NCI-H2227 (cell line): ENCODE measurements around the gene HMGCL.
A peak's percentile ranks its signal among the peaks of the same experiment; 100 is the strongest.
"Not testable (repeated sequence)": the region's sequence is repeated elsewhere in the genome, so short reads cannot be mapped to it uniquely, and the experiment has no call there.

ENCODE experiments used
- DNase-seq: peaks from one replicate; lab custom pipeline; 2025; ENCODE audit not compliant: unreplicated experiment; lab: John Stamatoyannopoulos, UW

Gene HMGCL

DNA sequence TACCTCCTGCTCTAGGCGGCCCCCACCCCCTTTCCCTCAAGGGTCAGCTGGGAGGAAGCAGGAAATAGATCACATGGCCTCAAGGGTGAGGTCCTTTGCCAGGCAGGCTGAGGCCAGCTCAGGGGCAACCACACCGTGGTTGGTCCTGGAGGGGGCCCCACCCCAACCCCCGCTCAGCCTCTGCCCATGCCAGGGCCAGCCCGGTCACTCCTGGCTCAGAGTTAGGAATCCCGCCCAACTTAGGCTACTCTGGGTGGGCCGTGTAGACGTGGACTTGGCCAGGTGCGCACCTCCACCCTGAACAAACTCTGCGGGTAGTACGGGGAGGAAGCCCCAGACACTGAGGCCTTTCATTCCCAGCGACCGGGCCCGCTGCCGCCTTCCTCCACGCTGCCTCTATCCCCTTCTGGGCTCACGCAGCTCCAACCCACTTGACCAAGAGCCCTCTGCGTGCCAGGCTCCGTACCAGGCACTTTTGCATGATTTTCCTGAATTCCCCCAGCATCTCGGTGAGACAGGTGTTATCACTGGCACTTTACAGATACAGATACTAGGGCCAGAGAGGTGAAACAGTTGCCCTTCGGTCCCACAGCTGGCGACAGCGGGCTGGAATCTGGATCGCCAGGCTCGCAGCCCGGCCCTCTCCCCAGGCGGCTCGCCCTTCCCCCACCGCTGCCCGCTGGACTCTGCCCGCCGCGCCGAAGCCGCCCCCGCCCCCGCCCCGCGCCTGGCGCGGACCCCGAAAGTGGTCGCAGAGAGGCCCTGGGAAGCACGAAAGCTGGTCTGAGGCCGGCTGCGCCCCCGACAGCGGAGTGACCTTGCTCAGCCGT is 25.4 kb downstream of the HMGCL start:
- peak; percentile 65 for DNase-seq

DNA sequence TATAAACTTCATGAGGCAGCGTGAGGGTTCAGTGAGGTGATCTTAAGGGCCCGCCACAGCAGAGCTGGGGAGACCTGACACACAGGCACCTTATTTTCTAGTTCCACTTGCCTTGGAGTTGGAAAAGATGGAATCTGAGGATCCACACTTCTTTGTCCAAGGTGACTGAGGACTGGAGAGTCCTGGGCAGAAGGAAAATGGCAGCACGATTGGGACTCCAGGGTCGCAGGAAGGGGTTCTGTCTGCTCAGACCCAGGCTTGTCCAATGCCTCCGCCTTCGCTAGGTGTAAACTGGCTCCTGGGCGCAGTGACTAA is 26.0 kb downstream of the HMGCL start:
- DNase-seq: no peak

DNA sequence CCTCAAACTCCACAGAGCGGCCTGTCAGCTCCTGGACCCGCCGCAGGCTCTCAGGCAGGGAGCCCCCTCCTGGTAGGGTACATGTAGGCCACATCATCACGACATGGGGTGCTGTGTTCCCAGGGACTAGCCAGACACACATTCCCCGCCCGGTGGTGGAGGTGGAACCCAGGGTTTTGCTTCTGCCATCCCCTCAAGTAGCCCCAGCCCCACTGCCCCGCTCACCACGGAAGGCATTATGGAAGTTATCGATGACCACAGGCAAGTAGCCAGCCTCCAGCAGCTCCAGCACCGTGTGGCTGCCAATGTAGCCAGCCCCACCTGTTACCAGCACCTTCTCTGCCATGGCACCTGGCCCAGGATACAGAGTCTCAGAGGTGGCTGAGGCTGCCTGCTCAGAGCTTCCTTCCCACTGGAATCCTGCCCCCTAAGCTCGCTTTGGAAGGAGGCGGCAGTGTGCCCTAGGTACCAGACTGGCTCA is 26.5 kb downstream of the HMGCL start:
- DNase-seq: no peak

DNA sequence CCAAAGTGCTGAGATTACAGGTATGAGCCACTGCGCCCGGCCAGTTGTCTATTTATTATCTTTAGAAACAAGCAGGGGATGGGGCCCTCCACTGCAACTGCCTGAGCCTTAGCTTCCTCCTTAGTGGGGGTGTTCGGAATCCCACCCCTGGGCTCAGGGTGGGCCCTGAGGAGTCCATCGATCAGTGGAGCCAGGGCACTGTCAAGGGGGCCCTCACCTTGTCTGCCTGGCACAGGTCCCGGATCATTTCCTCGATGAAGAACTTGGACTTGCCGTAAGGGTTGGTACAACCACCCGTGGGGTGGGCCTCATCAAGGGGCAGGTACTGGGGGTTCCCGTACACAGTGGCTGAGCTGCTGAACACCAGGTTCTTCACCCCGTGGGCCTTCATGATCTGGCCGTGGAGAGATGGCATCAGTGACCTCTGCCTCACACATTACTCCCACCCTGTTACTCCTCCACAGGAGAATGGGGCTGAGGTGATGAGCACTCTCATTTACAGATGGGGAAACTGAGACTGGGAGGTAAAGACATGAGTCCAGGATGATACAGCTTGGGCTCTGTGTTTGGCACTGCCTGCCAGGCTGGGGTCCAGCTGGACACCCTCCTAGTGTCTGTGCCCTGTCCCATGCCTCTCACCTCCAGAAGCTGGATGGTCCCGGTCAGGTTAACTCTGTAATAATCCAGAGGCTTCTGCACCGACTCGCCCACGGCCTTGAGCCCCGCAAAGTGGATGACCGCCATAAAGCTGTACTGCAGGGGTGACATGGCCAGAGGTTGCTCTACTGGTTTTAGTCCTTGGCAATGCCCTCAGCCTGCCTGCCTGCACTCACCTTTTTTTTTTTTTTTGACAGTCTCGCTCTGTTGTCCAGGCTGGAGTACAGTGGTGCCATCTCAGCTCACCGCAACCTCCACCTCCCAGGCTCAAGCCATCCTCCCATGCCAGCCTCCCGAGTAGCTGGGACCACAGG is 27.5 kb downstream of the HMGCL start:
- no peak for DNase-seq

DNA sequence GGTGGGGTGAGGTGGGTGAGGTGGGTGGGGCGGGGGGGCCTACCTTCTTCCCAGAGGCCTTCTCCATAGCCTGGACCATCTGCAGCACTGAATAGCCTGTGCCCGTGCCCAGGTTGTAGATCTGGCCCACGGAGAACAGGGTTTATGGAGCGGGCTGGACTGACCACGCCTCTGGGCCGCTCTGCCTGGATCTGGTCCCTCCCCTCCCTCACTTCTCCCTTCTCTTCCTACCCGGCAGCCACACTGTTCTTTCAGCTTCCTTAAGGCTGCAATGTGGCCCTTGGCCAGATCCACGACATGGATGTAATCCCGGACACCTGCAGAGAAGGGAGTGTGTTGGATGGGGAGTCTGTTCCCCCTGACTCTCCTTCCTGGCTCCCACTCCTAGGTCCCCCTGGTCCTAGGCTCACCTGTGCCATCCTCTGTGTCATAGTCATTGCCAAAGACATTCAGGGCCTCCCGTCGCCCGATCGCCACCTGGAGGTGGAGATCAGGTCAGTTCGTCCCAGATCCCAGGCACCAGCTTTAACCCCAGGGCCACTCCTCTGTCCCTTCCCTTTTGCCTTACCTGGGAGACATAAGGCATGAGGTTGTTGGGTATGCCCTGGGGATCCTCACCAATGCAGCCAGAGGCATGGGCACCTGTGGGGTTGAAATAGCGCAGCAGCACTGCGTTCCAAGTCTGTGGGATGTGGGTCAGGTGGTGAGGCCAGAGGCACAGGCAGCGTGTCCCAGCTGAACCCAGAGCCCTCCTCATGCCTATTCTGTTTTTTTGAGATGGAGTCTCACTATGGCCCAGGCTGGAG is 28.6 kb downstream of the HMGCL start:
- no peak for DNase-seq

DNA sequence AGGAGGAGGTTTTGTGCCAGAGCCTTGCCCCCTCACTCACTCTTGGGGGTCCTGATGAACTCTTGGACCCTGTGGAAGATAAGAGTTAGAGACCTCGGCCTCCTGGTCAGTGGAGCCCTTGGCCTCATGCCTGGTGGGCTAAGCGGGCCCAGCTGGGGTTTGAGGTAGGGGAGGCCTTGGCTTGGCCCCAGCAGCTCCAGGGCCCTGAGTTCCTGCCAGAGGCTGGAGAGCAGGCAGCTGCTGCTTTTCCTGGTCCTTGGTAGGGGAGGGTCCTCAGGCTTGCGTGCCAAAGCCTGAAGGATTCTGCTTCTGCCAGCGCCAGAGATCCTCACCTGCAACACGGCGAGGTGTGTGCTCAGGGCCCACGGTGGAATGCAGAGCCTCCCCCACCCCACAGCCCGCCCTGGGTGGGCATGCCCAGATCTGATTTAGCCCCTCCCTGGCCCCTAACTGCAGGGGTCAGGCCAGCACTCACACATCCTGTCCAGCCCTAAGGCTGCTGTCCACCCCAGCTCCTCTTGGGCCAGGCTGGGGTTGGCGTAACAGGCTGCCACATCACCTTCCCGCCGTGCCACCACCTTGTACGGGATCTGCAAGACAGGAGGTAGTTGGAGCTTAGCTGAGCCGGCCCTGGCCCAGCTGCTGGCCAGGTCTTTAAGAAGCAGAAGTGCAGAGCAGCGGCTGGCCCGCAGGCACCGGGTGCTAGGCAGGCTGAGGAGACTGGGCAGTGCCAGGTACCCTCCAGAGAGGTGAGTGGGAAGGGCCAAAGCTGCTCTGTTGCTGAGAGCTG is 29.4 kb downstream of the HMGCL start:
- no peak for DNase-seq

DNA sequence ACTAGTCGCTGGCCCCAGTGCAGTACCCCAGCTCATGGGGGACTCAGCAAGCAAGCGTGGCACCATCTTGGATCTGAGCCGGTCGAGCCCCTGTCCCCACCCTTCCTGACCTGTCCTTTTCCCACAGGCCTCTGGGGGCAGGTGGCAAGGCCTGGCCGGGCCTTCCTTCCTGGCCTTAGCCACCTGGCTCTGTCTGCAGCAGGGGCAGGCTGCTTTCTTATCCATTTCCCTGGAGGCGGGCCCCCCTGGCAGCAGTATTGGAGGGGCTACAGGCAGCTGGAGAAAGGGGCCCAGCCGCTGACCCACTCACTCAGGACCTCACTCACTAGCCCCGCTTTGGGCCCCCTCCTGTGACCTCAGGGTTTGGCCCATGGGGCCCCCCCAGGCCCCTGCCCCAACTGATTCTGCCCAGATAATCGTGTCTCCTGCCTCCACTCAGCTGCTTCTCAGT is 30.5 kb downstream of the HMGCL start:
- DNase-seq: not testable (repeated sequence)

DNA sequence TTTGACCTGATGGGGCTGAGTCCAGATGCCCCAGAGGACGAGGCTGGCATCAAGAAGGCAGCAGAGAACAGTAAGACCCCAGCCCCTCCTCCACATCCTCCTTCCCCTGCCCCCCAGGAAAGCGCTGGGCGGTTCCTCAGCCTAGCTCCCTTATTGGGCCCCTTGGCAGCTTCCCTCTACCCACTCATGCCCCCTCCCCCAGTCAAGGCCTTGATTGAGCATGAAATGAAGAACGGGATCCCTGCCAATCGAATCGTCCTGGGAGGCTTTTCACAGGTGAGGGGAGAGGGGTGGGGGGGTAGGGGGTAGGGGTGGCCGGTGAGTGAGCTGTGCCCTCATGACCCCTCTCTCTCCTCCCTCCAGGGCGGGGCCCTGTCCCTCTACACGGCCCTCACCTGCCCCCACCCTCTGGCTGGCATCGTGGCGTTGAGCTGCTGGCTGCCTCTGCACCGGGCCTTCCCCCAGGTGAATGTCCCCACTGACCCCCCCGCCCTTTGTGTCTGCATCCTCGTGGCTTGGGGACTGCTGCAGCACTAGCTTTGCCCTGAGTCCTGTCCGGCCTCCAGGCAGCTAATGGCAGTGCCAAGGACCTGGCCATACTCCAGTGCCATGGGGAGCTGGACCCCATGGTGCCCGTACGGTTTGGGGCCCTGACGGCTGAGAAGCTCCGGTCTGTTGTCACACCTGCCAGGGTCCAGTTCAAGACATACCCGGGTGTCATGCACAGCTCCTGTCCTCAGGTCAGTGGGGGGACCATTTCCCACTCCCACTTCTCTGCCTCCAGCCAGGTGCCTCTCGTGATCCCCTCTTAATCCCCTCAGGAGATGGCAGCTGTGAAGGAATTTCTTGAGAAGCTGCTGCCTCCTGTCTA is 31.1 kb downstream of the HMGCL start:
- DNase-seq: peak; percentile 39

DNA sequence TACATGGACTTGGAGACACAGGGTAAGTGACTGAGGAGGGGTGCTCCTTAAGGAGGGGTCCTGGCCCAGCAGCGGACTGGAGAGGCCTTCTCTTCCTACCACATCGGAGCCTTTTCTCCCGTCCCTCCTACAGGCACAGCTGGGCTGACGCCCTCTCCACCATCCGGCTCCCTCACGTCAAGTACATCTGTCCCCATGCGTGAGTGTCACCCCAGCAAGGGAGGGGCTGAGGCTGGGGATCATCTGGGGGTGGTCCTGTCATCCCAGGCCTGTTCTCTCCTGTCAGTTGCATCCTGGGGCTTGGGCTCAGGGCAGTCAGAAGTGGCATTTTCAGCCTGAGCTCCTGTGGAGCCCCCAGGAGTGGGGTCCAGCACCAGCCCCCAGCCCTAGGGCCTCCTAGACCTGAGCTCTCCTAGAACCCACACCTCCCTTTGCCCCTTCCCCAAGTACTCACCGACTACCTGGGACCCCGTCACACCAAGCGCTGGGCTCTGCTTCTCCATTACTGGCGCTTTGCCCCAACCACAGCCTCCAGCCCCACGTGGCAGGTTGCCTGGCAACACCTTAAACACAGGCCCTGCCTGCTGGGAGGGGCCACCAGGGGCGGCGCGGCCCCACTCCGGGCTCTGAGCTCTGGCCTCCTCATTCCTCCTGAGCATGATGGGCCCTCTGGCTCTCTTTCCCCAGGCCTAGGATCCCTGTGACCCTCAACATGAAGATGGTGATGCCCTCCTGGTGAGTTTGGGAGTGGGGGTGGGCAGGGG is 32.0 kb downstream of the HMGCL start:
- DNase-seq: peak; percentile 87

DNA sequence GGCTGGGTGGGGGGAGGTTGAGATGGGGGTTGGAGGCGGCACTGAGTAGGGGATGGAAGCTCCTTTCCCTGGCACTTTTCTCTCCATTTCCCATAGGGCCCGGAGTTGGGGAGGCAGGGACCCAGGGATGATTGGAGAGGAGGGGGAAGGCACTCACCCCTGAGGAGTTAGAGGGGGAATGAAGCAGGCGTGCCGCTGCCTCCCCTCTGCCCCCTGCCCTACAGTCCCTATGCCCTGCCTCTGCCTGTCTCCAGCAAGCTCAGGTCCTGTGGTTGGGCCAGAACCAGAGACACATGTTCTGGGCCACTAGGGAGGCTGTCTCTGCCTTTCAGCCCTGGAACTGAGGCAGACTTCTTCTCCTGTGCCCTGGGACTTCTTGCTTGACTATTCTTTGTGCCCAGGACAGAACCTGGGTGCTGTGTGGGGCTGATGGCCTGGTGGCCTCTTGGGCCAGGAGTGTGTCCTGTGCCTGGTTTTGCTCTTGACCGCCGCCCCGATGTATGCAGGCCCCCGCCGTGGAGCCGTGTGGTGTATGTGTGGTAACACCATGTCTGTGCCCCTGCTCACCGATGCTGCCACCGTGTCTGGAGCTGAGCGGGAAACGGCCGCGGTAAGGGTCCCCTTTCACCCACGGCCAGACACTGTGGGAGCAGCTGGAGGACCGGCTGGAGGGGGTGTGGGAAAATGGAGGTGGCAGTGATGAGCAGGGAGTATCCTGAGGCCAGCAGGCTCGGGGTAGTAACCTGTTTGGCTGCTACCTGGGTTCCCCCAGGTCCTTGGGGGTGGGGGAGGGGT is 32.9 kb downstream of the HMGCL start:
- no peak for DNase-seq

DNA sequence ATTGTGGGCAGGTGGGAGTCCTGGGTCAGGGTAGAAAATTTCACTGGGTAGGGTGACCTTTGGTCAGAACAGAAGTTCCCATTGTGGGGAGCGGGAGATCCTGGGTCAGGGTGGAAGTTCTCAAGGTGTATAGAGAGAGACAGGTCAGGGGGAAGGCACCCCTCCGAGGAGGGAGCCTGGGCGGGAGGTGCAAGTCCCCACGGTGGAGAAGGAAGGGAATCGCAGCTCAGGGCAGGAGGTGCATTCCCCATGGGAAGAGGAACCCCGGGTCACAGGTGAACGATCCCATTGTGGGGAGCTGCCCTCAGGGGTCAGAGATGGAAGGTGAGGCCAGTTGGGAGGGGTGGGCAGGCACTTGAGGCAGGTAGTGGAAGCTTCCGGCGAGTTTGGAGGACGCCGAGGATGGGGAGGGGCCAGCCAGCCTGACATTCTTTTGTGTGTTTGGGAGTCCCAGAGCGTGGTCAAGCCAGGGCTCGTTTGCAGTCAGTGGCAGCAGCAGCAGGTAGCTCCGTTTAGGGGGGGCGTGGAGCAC is 33.6 kb downstream of the HMGCL start:
- peak; percentile 28 for DNase-seq

DNA sequence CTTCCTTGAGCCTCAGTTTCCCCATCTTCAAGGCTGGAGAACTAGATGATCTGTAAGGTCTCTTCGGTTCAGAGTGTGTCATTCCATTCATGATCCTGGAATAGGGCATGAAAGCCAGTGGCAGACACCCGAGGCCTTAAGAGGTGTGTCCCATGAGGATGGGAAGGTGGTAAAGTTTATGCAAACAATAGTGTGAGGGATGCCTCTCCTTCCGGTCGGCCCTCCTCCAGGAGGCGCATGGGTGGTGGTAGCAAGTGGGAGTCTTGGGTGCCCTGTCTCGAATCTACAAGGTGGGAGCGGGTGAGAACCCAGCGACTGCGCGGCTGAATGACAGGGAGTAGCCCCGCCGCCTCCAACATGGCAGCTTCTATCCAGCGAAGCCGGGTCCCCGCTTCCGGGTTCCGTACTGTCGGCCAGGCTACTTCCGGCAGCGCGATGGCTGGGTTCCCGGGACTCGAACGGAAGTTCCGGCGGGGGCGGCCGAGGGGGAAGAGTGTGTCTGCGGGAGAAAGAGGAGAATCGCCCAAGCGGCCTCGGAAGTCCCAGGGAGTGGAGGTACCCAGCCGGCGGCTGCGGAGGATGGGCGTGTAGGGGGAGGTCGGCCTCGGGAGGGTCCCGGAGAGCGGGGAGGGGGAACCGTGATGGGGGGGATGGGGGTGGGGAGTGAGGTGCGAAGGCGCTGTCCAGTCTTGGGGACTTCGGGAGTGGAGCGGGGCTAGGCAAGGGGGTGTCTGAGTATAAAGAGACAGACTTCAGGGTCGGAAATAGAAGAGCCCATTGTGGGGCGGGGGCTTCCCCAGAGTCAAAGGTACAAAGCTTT is 34.3 kb downstream of the HMGCL start, which contains the start of gene LYPLA2:
LYPLA2 (plus strand) TSS at position 450 of the 820 bp plus-strand sequence. CDS start 1,538 bp downstream, outside the sequence.
- peak; percentile 94 for DNase-seq

DNA sequence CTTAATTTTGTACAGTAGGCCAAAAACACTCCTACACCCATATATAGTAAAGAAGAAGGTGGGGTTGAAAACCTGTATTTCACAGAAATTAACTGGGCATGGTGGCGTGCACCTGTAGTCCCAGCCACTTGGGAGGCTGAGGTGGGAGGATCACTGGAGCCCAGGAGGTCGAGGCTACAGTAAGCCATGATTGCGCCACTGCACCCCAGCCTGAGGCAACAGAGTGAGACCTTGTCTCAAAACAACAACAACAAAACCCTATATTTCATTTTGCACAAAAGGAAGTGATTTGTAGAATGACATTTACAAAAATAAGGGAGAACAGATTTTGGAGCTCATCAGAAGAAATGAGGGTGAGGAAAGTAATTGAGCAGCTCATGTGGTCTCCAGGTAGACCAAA is 36.5 kb downstream of the HMGCL start:
- DNase-seq: no peak

DNA sequence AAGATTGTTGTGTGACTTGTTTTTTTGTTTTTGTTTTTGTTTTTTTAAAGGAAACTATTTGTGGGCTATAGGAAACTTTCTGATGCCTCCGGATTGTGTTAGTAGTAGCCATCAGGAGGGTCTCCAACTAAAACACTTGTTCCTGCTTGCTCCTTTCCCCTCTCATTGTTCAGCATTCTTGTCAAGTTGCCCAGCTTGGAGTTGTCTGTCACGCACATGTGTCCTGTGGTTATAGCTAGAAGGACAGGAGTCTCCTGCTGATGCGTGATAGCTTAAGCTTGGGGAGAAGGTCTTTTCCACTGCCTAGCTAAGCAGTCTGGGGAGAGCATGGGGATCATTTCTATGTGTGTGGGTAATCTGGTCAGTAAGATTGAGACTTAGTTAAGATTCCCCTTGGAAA is 37.5 kb downstream of the HMGCL start:
- DNase-seq: no peak

DNA sequence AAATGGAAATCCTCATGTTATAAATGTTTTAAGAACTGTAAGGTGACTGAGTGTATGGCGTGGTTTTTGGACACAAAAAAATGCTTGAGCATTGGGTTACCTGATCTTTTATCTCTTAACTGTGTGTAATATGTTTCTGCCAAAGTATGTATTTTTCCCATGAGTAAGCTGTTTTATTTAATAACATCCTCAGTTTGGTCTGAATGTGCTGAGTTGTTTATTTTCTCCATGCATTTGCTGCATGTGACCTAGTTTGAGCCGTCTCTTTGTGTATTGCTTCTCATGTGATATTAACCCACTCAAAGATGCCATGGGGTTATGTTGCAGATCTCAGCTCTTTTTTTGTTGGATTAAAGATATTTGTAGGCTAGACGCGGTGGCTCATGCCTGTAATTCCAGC is 40.4 kb downstream of the HMGCL start:
- no peak for DNase-seq

DNA sequence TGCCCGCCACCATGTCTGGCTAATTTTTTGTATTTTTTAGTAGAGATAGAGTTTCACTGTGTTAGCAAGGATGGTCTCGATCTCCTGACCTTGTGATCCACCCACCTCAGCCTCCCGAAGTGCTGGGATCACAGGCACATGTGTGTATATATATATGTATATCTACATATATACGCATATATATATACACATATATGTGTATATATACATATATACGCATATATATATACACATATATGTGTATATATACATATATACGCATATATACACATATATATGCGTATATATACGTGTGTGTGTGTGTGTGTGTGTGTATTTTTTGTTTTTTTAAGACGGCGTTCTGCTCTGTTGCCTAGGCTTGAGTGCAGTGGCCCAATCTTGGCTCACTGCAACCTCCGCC is 42.1 kb downstream of the HMGCL start:
- DNase-seq: not testable (repeated sequence)
